ENCODE results near the gene SYNE4. TPM values are rescaled to one million over a fixed set of nuclear protein-coding genes. Genes with fewer than 3 reads are reported as not detected.
"Not testable (repeated sequence)": the region's sequence is repeated elsewhere in the genome, so short reads cannot be mapped to it uniquely, and the experiment has no call there.

The SYNE4 gene
- polyA plus RNA-seq, 1 donor from 2014 or later = 0.19 TPM

DNA sequence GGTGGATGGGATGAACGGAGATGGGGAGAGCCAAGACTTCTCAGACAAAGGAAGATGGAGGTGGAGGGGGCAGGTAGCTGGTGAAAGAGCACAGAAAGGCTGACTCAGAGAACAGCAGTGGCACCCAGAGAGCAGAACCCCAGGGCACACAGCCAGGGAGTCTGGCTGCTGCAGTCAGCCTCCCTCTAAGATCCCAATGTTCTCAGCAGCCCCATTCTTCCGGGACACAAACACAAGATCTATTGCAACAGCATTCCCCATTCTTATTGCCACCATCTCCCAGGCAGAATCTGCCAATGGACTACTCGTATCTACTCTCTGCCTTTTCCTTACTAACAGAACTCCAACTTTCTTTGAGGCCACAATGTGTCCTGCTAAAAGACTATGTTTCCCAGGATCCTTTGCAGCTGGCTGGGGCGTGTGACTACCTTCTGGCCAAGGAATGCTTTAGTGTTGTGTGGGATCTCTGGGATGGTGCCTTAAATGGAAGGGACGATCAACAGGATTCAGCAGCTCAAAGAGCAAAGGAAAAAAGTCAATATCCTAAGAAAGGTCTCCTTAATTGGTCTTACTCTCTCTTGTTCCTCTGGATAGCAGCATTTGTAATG is 37.9 kb upstream of the SYNE4 start:
- Histone ChIP-seq H3K4me3 (ENCODE audit: low read length) (no peak overlapping the region), H2AFZ (ENCODE audit: low read depth, low read length) (no peak overlapping the region), H3K79me2 (replicated peaks; ENCODE audit: insufficient read depth, low read length) (no peaks in the 10 kb centered on the region), H3K9me2 (ENCODE audit: insufficient read depth, low read length) (no peaks in the 10 kb centered on the region), H3K9ac (ENCODE audit: low read length) (no peak overlapping the region), H3K4me2 (ENCODE audit: low read length) (no peak overlapping the region), H3K27me3 (ENCODE audit: insufficient read depth, low read depth, low read length) (no peaks in the 10 kb centered on the region), H3K27ac (ENCODE audit: low read length) (no peak overlapping the region), H4K20me1 (ENCODE audit: insufficient read depth) (no peaks in the 10 kb centered on the region), H3F3A (ENCODE audit: insufficient read depth, low read length, poor library complexity, severe bottlenecking) (no peaks in the 10 kb centered on the region), H3K9me3 (ENCODE audit: low read length) (no peaks in the 10 kb centered on the region), H3K36me3 (ENCODE audit: insufficient read depth, low read length) (no peaks in the 10 kb centered on the region)
- TF ChIP-seq POLR2AphosphoS5 (IDR thresholded peaks at IDR 0.05) (no peak), RAD21 (conservative IDR thresholded peaks at IDR 0.05) (no peak), EP300 (conservative IDR thresholded peaks at IDR 0.05; ENCODE audit: poor library complexity, severe bottlenecking) (no peak), TAF1 (IDR thresholded peaks at IDR 0.05; ENCODE audit: low read depth) (no peak)
- TF ChIP-seq, protein P1, sequence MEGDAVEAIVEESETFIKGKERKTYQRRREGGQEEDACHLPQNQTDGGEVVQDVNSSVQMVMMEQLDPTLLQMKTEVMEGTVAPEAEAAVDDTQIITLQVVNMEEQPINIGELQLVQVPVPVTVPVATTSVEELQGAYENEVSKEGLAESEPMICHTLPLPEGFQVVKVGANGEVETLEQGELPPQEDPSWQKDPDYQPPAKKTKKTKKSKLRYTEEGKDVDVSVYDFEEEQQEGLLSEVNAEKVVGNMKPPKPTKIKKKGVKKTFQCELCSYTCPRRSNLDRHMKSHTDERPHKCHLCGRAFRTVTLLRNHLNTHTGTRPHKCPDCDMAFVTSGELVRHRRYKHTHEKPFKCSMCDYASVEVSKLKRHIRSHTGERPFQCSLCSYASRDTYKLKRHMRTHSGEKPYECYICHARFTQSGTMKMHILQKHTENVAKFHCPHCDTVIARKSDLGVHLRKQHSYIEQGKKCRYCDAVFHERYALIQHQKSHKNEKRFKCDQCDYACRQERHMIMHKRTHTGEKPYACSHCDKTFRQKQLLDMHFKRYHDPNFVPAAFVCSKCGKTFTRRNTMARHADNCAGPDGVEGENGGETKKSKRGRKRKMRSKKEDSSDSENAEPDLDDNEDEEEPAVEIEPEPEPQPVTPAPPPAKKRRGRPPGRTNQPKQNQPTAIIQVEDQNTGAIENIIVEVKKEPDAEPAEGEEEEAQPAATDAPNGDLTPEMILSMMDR (IDR thresholded peaks at IDR 0.05; ENCODE audit: poor library complexity, severe bottlenecking) = no peak

DNA sequence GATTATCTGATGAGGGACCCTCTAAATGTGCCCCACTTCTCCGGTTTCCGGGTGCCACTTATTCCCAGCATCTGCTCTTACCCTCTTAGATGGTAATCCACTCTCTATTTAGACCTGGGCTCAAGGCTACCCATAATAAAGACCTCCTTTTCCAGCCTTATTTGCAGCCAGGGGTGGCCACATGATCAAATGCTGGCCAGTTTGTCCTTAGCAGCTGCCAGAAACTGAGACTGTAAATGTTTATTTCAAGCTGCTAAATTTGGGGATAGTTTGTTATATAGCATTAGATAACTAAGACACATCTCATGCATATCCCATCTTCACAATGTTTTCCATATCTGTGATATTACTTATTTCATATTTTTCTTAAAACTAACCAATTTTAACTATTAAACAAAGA is 35.3 kb upstream of the SYNE4 start:
- no peaks in the 10 kb centered on the region for H3K9me3 ChIP-seq (ENCODE audit: low read length)
- no peaks in the 10 kb centered on the region for H4K20me1 ChIP-seq (ENCODE audit: insufficient read depth)
- no peak overlapping the region for H3K4me3 ChIP-seq (ENCODE audit: low read length)
- no peak overlapping the region for H3K9ac ChIP-seq (ENCODE audit: low read length)
- no peak overlapping the region for H3K27ac ChIP-seq (ENCODE audit: low read length)
- no peaks in the 10 kb centered on the region for H3F3A ChIP-seq (ENCODE audit: insufficient read depth, low read length, poor library complexity, severe bottlenecking)
- TF ChIP-seq RAD21 (conservative IDR thresholded peaks at IDR 0.05) (no peak), EP300 (conservative IDR thresholded peaks at IDR 0.05; ENCODE audit: poor library complexity, severe bottlenecking) (no peak), MXI1 (conservative IDR thresholded peaks at IDR 0.05; ENCODE audit: poor library complexity, severe bottlenecking) (no peak), EZH2 (IDR thresholded peaks at IDR 0.05; ENCODE audit: borderline replicate concordance, insufficient read depth, low read length, poor library complexity, severe bottlenecking) (no peak)
- TF ChIP-seq, protein P1 (IDR thresholded peaks at IDR 0.05; ENCODE audit: poor library complexity, severe bottlenecking) = no peak
- H2AFZ ChIP-seq (ENCODE audit: low read depth, low read length) = no peak overlapping the region
- no peak overlapping the region for H3K4me2 ChIP-seq (ENCODE audit: low read length)
- no peaks in the 10 kb centered on the region for H3K36me3 ChIP-seq (ENCODE audit: insufficient read depth, low read length)
- H3K9me2 ChIP-seq (ENCODE audit: insufficient read depth, low read length) = no peaks in the 10 kb centered on the region
- H3K27me3 ChIP-seq (ENCODE audit: insufficient read depth, low read depth, low read length) = no peaks in the 10 kb centered on the region
- H3K79me2 ChIP-seq (replicated peaks; ENCODE audit: insufficient read depth, low read length) = no peaks in the 10 kb centered on the region

DNA sequence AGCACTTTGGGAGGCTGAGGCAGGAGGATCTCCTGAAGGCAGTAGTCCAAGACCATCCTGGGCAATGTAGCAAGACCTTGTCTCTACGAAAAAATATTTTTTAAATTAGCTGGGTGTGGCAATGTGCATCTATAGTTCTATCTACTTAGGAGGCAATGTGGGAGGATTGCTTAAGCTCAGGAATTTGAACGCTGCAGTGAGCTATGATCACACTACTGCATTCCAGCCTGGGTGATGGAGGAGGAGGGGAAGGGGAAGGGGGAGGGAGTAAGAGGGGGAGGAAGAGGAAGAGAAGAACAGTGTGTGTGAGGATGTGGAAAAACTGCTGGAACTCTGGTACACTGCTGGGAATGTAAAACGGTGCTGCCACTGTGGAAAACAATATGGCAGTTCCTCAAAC is 33.2 kb upstream of the SYNE4 start:
- Histone ChIP-seq H3K4me3 (ENCODE audit: low read length) (no peak overlapping the region), H3K27me3 (ENCODE audit: insufficient read depth, low read depth, low read length) (no peaks in the 10 kb centered on the region), H3K36me3 (ENCODE audit: insufficient read depth, low read length) (no peaks in the 10 kb centered on the region), H3K9me2 (ENCODE audit: insufficient read depth, low read length) (no peaks in the 10 kb centered on the region), H3K27ac (ENCODE audit: low read length) (no peak overlapping the region), H4K20me1 (ENCODE audit: insufficient read depth) (no peaks in the 10 kb centered on the region), H2AFZ (ENCODE audit: low read depth, low read length) (no peak overlapping the region), H3K9ac (ENCODE audit: low read length) (no peak overlapping the region), H3K79me2 (replicated peaks; ENCODE audit: insufficient read depth, low read length) (no peaks in the 10 kb centered on the region), H3K4me2 (ENCODE audit: low read length) (no peak overlapping the region), H3F3A (ENCODE audit: insufficient read depth, low read length, poor library complexity, severe bottlenecking) (no peaks in the 10 kb centered on the region), H3K9me3 (ENCODE audit: low read length) (no peaks in the 10 kb centered on the region)
- TF ChIP-seq MXI1 (conservative IDR thresholded peaks at IDR 0.05; ENCODE audit: poor library complexity, severe bottlenecking) (no peak), EP300 (conservative IDR thresholded peaks at IDR 0.05; ENCODE audit: poor library complexity, severe bottlenecking) (no peak), SMC3 (conservative IDR thresholded peaks at IDR 0.05; ENCODE audit: poor library complexity) (no peak)

DNA sequence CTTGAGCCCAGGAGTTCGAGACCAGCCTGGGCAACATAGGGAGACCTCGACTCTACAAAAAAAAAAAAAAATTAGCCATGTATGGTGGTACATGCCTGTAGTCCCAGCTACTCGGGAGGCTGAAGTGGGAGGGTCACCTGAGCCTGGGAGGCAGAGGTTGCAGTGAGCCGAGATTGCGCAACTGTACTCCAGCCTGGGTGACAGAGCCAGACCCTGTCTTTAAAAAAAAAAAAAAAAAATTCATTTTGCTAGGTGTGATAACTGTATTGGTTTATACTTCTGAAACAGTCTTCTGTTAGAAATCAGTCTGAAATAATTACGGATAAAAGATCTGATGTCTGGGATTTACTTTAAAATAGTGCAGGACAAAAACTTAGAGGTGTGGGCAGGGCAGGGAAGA is 32.5 kb upstream of the SYNE4 start:
- H3K9me3 ChIP-seq (ENCODE audit: low read length); H4K20me1 ChIP-seq (ENCODE audit: insufficient read depth); H3F3A ChIP-seq (ENCODE audit: insufficient read depth, low read length, poor library complexity, severe bottlenecking); H3K9ac ChIP-seq (ENCODE audit: low read length); H3K4me3 ChIP-seq (ENCODE audit: low read length); H2AFZ ChIP-seq (ENCODE audit: low read depth, low read length); H3K9me2 ChIP-seq (ENCODE audit: insufficient read depth, low read length); H3K36me3 ChIP-seq (ENCODE audit: insufficient read depth, low read length); H3K4me2 ChIP-seq (ENCODE audit: low read length); H3K27ac ChIP-seq (ENCODE audit: low read length); H3K27me3 ChIP-seq (ENCODE audit: insufficient read depth, low read depth, low read length); H3K79me2 ChIP-seq (replicated peaks; ENCODE audit: insufficient read depth, low read length): not testable (repeated sequence)

All from neural cell (in vitro differentiated cells).